Tibial nerve (tissue), 3 donors: ENCODE data around the gene CHST13.

Experiments
- CTCF ChIP-seq, 5 experiments: fragments of 200-600 bp in 3 of 5; fragments of 450-650 bp in 2 of 5; sonication (generic) in 3 of 5; IDR thresholded peaks; one replicate each; pipeline ENCODE4 v1.5.1; 2016 to 2019; ENCODE audit warnings: antibody characterized with exemption in 5 of 5, mild to moderate bottlenecking in 3 of 5, moderate library complexity in 2 of 5
- POLR2A ChIP-seq, 2 donors: fragments of 450-650 bp; IDR thresholded peaks; one replicate each; pipeline ENCODE4 v1.6.1; 2017; ENCODE audit warnings: antibody characterized with exemption in 2 of 2, mild to moderate bottlenecking in 2 of 2, moderate library complexity in 2 of 2

- TF ChIP-seq CTCF (IDR thresholded peaks at IDR 0.05), result no peak
- TF ChIP-seq POLR2A (IDR thresholded peaks at IDR 0.05), result no peak
Measured at GRCh38 chr3:126485176-126485897, 38.6 kb upstream of the CHST13 start.
